SK-N-SH (cell line): Measurements from ENCODE around the gene SLC2A9. TPM values are rescaled to one million over a fixed set of nuclear protein-coding genes. Genes with fewer than 3 reads are reported as not detected.

Experiments
- CTCF ChIA-PET: fragments of 300-600, 350-600 bp; formaldehyde crosslinking; extraction: SDS; loops from one replicate; lab custom pipeline; 2021; lab: Yijun Ruan, JAX
- POLR2A ChIA-PET: fragments of 350-600 bp; sonication (Branson Sonifier 250); formaldehyde crosslinking; extraction: SDS; loops from one replicate; lab custom pipeline; 2020; ENCODE audit warnings: antibody characterized with exemption, inconsistent platforms; lab: Yijun Ruan, JAX
- DNase-seq: peaks from one replicate; pipeline ENCODE4 v3.0.0; 2012
- H2AFZ ChIP-seq: fragments of 200-600 bp; sonication (generic); 2 replicates; pipeline ENCODE4 v1.8.1; 2016; ENCODE audit warnings: antibody characterized with exemption, mild to moderate bottlenecking, low read depth
- H3F3A ChIP-seq: fragments of 200-600 bp; sonication (generic); replicated peaks from 2 replicates; pipeline ENCODE3; 2016; ENCODE audit warnings: antibody characterized with exemption, mild to moderate bottlenecking; ENCODE audit not compliant: insufficient read depth
- H3K27ac ChIP-seq, 2 experiments: fragments of 200-500 bp in 1 of 2; fragments of 200-600 bp in 1 of 2; sonication (Bioruptor generic) in 1 of 2; sonication (generic), shearing (Covaris generic) in 1 of 2; 2 replicates each; pipeline versions ENCODE4 v1.5.1 to v1.6.1; 2014 to 2016; ENCODE audit warnings: low read depth in 2 of 2, inconsistent platforms in 1 of 2, low read length in 1 of 2, mild to moderate bottlenecking in 1 of 2, mixed read lengths in 1 of 2
- H3K27me3 ChIP-seq: fragments of 200-600 bp; sonication (generic), shearing (Covaris generic); 2 replicates; pipeline ENCODE4 v1.6.1; 2016; ENCODE audit warnings: mixed run types; ENCODE audit not compliant: insufficient read depth
- H3K36me3 ChIP-seq, 2 experiments: fragments of 200-500 bp in 1 of 2; fragments of 200-600 bp in 1 of 2; sonication (Bioruptor generic) in 1 of 2; sonication (generic) in 1 of 2; replicated peaks in 1 of 2; 2 replicates each; pipeline versions ENCODE3 to v1.5.1; 2014 to 2016; ENCODE audit warnings: low read length in 1 of 2, mild to moderate bottlenecking in 1 of 2; ENCODE audit not compliant: insufficient read depth in 2 of 2, control insufficient read depth in 1 of 2
- H3K4me1 ChIP-seq, 2 experiments: fragments of 200-500 bp in 1 of 2; fragments of 200-600 bp in 1 of 2; sonication (Bioruptor generic) in 1 of 2; sonication (generic), shearing (Covaris generic) in 1 of 2; 2 replicates each; pipeline versions ENCODE4 v1.5.1 to v1.6.1; 2014 to 2016; ENCODE audit warnings: low read depth in 1 of 2, low read length in 1 of 2, mixed run types in 1 of 2; ENCODE audit not compliant: insufficient read depth in 2 of 2, control insufficient read depth in 1 of 2
- H3K4me2 ChIP-seq: fragments of 200-600 bp; sonication (generic), shearing (Covaris generic); 2 replicates; pipeline ENCODE4 v1.6.1; 2017; ENCODE audit warnings: mixed run types
- H3K4me3 ChIP-seq, 2 experiments: fragments of 200-500 bp in 1 of 2; fragments of 200-600 bp in 1 of 2; sonication (Bioruptor generic) in 1 of 2; sonication (generic), shearing (Covaris generic) in 1 of 2; 2 replicates each; pipeline versions ENCODE4 v1.5.1 to v1.8.1; 2014 to 2016; ENCODE audit warnings: low read depth in 2 of 2, inconsistent platforms in 1 of 2, low read length in 1 of 2, mild to moderate bottlenecking in 1 of 2, mixed read lengths in 1 of 2, moderate library complexity in 1 of 2
- H3K79me2 ChIP-seq: fragments of 200-600 bp; sonication (generic); 2 replicates; pipeline ENCODE4 v1.8.1; 2017; ENCODE audit warnings: mild to moderate bottlenecking; ENCODE audit not compliant: insufficient read depth
- H3K9ac ChIP-seq: fragments of 200-600 bp; sonication (generic); 2 replicates; pipeline ENCODE4 v1.6.1; 2017; ENCODE audit warnings: mixed run types
- H3K9me2 ChIP-seq: fragments of 200-600 bp; sonication (generic); 2 replicates; pipeline ENCODE4 v1.6.1; 2017; ENCODE audit warnings: mixed run types
- H3K9me3 ChIP-seq: fragments of 200-600 bp; sonication (generic); 2 replicates; pipeline ENCODE4 v1.6.1; 2017; ENCODE audit warnings: mixed run types, mild to moderate bottlenecking, moderate library complexity
- H4K20me1 ChIP-seq: fragments of 200-600 bp; sonication (generic); 2 replicates; pipeline ENCODE4 v1.6.1; 2017; ENCODE audit warnings: mild to moderate bottlenecking, mixed run types; ENCODE audit not compliant: insufficient read depth
- CHD2 ChIP-seq: fragments of 150-350 bp; IDR thresholded peaks from 2 replicates; pipeline ENCODE4 v1.6.1; 2018; ENCODE audit warnings: low read length; ENCODE audit not compliant: partially characterized antibody
- ELF1 ChIP-seq: IDR thresholded peaks from 2 replicates; pipeline ENCODE4 v1.4.0; 2012
- GABPA ChIP-seq: IDR thresholded peaks from 2 replicates; pipeline ENCODE4 v1.4.0; 2012; ENCODE audit warnings: low read depth, mild to moderate bottlenecking
- GATA2 ChIP-seq: sonication (generic); formaldehyde crosslinking; IDR thresholded peaks from 2 replicates; pipeline ENCODE4 v1.5.0; 2020; ENCODE audit warnings: mild to moderate bottlenecking, missing genetic modification reagents
- IRF3 ChIP-seq: fragments of 150-350 bp; IDR thresholded peaks from 2 replicates; pipeline ENCODE4 v1.6.1; 2016; ENCODE audit warnings: mild to moderate bottlenecking, low read depth, low read length
- MAX ChIP-seq: IDR thresholded peaks from 2 replicates; pipeline ENCODE4 v1.4.0; 2012; ENCODE audit warnings: low read depth
- MEF2A ChIP-seq: IDR thresholded peaks from 2 replicates; pipeline ENCODE4 v1.4.0; 2012; ENCODE audit warnings: low read depth, borderline replicate concordance
- MXI1 ChIP-seq: IDR thresholded peaks from 2 replicates; pipeline ENCODE4 v1.6.1; 2012; ENCODE audit warnings: mild to moderate bottlenecking, low read depth, low read length, improper control_type of control experiment
- NFIC ChIP-seq: IDR thresholded peaks from 2 replicates; pipeline ENCODE4 v1.4.0; 2012; ENCODE audit warnings: borderline replicate concordance
- RAD21 ChIP-seq: IDR thresholded peaks from 2 replicates; pipeline ENCODE4 v1.6.1; 2012; ENCODE audit warnings: mild to moderate bottlenecking, low read length
- REST ChIP-seq: IDR thresholded peaks from 2 replicates; pipeline ENCODE4 v1.6.1; 2012; ENCODE audit warnings: mild to moderate bottlenecking, low read depth, low read length, moderate library complexity
- SMC3 ChIP-seq: IDR thresholded peaks from 2 replicates; pipeline ENCODE4 v1.6.1; 2012; ENCODE audit warnings: low read depth, low read length, improper control_type of control experiment
- TCF12 ChIP-seq: IDR thresholded peaks from 2 replicates; pipeline ENCODE4 v1.4.0; 2012
- USF1 ChIP-seq: IDR thresholded peaks from 2 replicates; pipeline ENCODE4 v1.4.0; 2012; ENCODE audit warnings: low read depth, borderline replicate concordance
- USF2 ChIP-seq: fragments of 150-350 bp; IDR thresholded peaks from 2 replicates; pipeline ENCODE4 v1.6.1; 2017; ENCODE audit warnings: antibody characterized with exemption, low read length, low read depth, borderline replicate concordance
- WGBS: methylation state at CpG from one replicate; pipeline ENCODE4 v1.1.6; 2017; ENCODE audit warnings: low lambda C conversion rate; 5-methylcytosine and 5-hydroxymethylcytosine counted together
- polyA plus RNA-seq, 3 experiments: library from polyadenylated mRNA; depleted of rRNA; stranded (reverse); fragments of >200 nt; gene quantifications; 2 replicates each; pipeline ENCODE4 v1.2.3, GENCODE V29; 2012

The SLC2A9 gene
- polyA plus RNA-seq, 1 of the 3 experiments (the other 2 are of a cell fraction), result not detected

- 33% methylated on average over 1 of the region's 1 CpG for WGBS
Measured at GRCh38 chr4:9875516-9875915, 145.8 kb downstream of the SLC2A9 start.

More at GRCh38 chr4:9875516-9875915, 145.8 kb downstream of the SLC2A9 start:
- Histone ChIP-seq H3K36me3 (no peaks in the 10 kb centered on the region), H3K79me2 (no peaks in the 10 kb centered on the region), H3K4me1 (no peaks in the 10 kb centered on the region; a peak in 1 of 4 replicates), H3K4me3 (no peak overlapping the region), H3K9ac (no peak overlapping the region), H3F3A (no peaks in the 10 kb centered on the region), H2AFZ (no peak overlapping the region), H3K27me3 (no peaks in the 10 kb centered on the region), H3K27ac (no peak overlapping the region), H3K9me3 (no peaks in the 10 kb centered on the region), H4K20me1 (no peaks in the 10 kb centered on the region), H3K4me2 (no peak overlapping the region), H3K9me2 (no peaks in the 10 kb centered on the region)
- ChIA-PET POLR2A (no interaction called here), CTCF (no interaction called here)
- TF ChIP-seq MXI1 (no peak), SMC3 (no peak), REST (no peak), CHD2 (no peak), MAX (no peak), GABPA (no peak), NFIC (no peak), TCF12 (no peak), MEF2A (no peak), RAD21 (no peak), GATA2 (CRISPR knock-in tag) (no peak), IRF3 (no peak), ELF1 (no peak), USF2 (no peak), USF1 (no peak)
- no peak for DNase-seq
